Activated gamma-delta T cell treated with Interleukin-2 at 50 U/mL for 16 hours (primary cell): ENCODE measurements around the gene MDK.

Source experiments
- DNase-seq: peaks from one replicate; pipeline ENCODE4 v3.0.0-alpha.2; 2020

The MDK gene

GRCh38 chr11:46407635-46408034 is 26.2 kb downstream of the MDK start:
- no peak for DNase-seq

GRCh38 chr11:46408407-46408986 is 27.0 kb downstream of the MDK start:
- DNase-seq: no peak

- no peak for DNase-seq
Measured at GRCh38 chr11:46410021-46410420, 28.6 kb downstream of the MDK start.

DNA sequence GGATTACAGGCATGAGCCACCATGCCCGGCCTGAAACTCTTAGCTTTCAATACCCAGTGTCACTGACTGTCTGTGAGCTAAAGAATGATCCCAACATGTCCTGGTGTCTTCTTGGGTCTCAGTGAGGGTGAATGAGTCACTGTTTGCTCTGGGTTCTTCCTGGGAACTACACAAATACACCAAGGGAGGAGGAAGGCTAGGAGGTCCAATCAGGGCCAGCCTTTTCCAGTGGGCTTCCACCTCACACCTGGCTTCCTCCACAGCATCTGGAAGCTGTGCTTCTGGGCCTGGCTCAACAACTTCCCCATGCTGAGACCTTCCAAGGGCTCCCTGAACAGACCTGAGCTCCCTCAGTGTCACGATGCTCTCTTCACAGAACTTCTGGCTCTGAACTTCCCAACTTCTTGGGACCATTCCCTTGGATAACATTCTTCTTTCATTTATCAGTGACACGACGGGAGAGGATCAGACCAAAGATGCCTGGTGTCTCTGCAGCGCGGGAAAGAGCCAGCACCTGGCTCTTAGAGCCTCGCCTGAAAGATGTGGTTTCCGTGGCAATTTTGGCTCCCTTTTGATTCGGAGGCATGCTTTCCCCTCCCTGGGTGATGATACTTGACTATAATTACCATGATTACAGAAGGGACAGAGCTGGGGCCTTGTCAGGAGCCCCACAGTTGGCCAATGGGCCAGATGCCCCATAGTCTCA is 32.4 kb downstream of the MDK start:
- no peak for DNase-seq

DNA sequence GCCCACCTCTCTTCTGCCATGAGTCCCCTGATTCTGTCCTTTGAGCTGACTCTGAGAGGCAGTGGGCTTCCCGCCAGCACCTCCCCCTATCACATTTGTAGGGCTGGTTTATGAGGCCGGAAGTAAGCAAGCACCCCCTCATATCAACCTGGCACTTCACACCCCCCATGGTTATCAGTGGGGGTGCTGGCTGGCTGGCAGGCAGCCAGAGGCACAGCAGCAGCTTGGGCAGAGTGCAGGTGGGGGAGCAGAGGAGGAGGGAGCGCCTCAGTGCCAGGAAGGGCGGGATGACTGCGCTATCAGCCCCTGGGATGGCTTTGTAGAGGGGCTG is 33.0 kb downstream of the MDK start:
- DNase-seq: peak; percentile 19

DNA sequence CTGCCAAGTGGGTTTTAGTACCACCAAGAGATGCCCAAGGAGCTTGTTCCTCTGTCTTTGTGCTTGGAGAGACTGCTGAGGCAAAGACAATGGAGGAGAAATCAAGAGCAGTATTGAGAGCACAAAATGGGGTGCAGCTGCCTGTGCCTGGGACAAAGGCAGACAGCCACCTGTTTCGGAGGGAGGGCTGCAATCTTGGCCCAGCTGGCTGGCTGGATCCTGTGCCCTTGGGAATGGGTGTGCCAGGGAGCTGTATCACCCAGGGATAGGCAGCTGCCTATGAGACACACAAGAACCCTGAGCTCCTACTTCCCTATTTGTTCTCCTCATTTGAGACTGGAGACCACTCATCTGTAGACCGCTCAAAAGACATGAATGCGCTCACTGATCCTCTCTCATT is 33.4 kb downstream of the MDK start:
- no peak for DNase-seq

DNA sequence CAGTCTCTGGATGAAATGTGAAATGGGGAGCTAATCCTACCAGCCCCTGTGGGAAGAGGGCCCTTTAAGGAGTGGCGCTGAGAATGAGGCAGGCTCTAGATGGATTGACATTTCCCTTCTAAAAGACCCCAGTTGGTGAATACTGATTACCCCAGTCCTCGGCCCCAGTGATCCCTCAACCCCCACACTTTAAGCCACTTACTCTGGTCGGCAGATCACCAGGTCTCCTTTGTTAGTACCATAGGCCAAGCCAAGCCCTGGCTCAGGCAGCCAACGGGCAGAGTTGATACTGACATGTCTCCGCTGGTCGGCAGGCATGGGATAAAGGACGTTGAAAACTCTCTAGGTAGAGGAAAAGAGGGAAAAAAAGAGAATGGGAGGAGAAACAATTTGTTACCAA is 36.2 kb downstream of the MDK start:
- DNase-seq: no peak

DNA sequence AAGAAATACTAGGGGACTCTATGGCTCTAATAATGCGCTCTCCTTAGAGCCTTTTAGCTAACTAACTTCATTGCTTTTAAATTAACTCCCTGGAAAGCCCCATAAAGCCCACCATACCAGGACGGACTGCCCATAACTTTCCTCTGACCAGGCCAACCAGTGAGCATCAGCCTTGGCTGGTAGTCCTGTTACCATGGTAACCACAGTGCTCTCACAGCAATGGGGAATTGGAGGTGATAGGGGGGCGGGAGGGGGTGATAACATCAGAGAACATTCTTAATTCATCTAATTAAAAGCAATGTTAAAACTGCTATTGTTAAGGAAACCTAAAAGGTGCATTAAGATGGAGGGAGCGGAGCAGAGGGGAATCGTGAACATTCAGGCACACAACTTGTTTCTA is 37.3 kb downstream of the MDK start:
- DNase-seq: no peak

- DNase-seq: no peak
Measured at GRCh38 chr11:46420513-46420912, 39.0 kb downstream of the MDK start.

GRCh38 chr11:46421257-46421880 is 39.9 kb downstream of the MDK start:
- no peak for DNase-seq

- no peak for DNase-seq
Measured at GRCh38 chr11:46422588-46422987, 41.1 kb downstream of the MDK start.

GRCh38 chr11:46426233-46426991 is 44.9 kb downstream of the MDK start:
- DNase-seq: no peak

- no peak for DNase-seq
Measured at GRCh38 chr11:46427364-46427763, 45.9 kb downstream of the MDK start.

- DNase-seq: no peak
Measured at GRCh38 chr11:46429717-46430116, 48.2 kb downstream of the MDK start.

GRCh38 chr11:46431211-46431610 is 49.7 kb downstream of the MDK start:
- no peak for DNase-seq
